Measurements from ENCODE around the gene OVCA2. TPM values are rescaled to one million over a fixed set of nuclear protein-coding genes. Genes with fewer than 3 reads are reported as not detected.
A peak's percentile ranks its signal among the peaks of the same experiment; 100 is the strongest.

The OVCA2 gene
- total and polyA plus RNA-seq, 2 donors (not counting 3 experiments of a cell fraction or from before 2014, with no cell fraction given) = 41.3 to 84.2 TPM

DNA sequence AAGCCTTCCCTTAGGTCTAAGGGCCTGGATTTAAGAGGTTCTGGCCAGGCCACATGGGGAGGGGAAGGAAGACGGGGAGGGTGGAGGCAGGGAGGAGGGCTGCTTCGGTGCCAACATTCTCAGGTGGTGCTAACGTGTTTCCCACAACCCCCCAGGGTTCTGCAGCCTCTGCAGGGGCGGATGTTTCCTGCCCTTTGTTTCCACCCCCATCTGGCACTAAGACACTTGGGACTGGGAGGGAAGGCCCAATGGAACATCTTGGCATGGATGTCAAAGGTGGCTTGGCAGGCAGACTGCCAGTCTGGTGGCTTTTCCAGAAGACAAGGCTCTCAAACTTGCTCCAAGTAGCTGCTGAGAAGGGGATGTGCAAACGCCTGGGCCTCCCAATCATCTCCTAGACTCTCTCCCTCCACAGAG, 25.8 kb downstream of the OVCA2 start:
- intact Hi-C loops (cut with micrococcal nuclease) = loop anchor here (1.0 kb wide), 2 partner anchors 105 to 125 kb away; no protein-coding TSS in a partner anchor
- ChIA-PET CTCF (interaction anchor here (0.9 to 17.2 kb wide), 10 partner anchors 9 to 177 kb away, joined by 3 to 455 read pairs (median 4); partner anchors contain the start of gene HIC1), POLR2A (interaction anchor here (1.1 to 1.8 kb wide), 3 partner anchors 9 to 177 kb away, joined by 3 to 4 read pairs (median 4); no protein-coding TSS in a partner anchor)
- H3K4me1 ChIP-seq (ENCODE audit: control insufficient read depth, extremely low read depth, insufficient read depth, low read length) = peaks cover 71% of the 10 kb centered on the region
- TF ChIP-seq POLR2A (IDR thresholded peaks at IDR 0.05; ENCODE audit: low read depth, low read length) = no peak
- TF ChIP-seq GATA2 (IDR thresholded peaks at IDR 0.05; ENCODE audit: insufficient read depth, insufficient read length, low read depth, low read length) = no peak
- TF ChIP-seq EZH2 (IDR thresholded peaks at IDR 0.05; ENCODE audit: borderline replicate concordance, low read depth, low read length, severe bottlenecking) = no peak
- TF ChIP-seq FOS (IDR thresholded peaks at IDR 0.05; ENCODE audit: borderline replicate concordance, insufficient read depth, low read length) = no peak
- TF ChIP-seq, protein P1, sequence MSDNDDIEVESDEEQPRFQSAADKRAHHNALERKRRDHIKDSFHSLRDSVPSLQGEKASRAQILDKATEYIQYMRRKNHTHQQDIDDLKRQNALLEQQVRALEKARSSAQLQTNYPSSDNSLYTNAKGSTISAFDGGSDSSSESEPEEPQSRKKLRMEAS (IDR thresholded peaks at IDR 0.05; ENCODE audit: insufficient read depth, insufficient read length) = no peak
- peak; percentile 84 for DNase-seq (ENCODE audit: low read depth, low spot score)
- peaks cover 8% of the 10 kb centered on the region for H3K79me2 ChIP-seq (ENCODE audit: control insufficient read depth, insufficient read depth, low read length)
- no peaks in the 10 kb centered on the region for H3K9me3 ChIP-seq (replicated peaks; ENCODE audit: control insufficient read depth, insufficient read depth, low read length)
- BruUV-seq (replicated peaks) = no TSS peak
- H3K36me3 ChIP-seq (ENCODE audit: control insufficient read depth in 2 of 2, extremely low read depth in 1 of 2, insufficient read depth in 2 of 2, low read length in 2 of 2) = peaks cover 0 to 6% of the 10 kb centered on the region in 2 experiments
- no peak overlapping the region for H3K4me3 ChIP-seq (replicated peaks in 1 of 3; ENCODE audit: insufficient read depth in 1 of 3, low read depth in 1 of 3, low read length in 3 of 3)
- H3K4me2 ChIP-seq (ENCODE audit: insufficient read depth, low read length) = no peak overlapping the region
- dilution Hi-C loops (cut with MboI; ENCODE audit: extremely low pct_ligation_motif_present, low sequenced_read_pairs) = no loop called here
- peak overlapping the region; percentile 40 for H3K9ac ChIP-seq (replicated peaks; ENCODE audit: extremely low read depth, insufficient read depth, low read length)
- FAIRE-seq = peak; percentile 75
- H3K9me1 ChIP-seq (replicated peaks; ENCODE audit: control insufficient read depth, extremely low read depth, insufficient read depth, low read length) = no peaks in the 10 kb centered on the region
- H4K20me1 ChIP-seq (replicated peaks; ENCODE audit: control insufficient read depth, extremely low read depth, insufficient read depth, low read length) = no peaks in the 10 kb centered on the region
- no peak overlapping the region for H2AFZ ChIP-seq (ENCODE audit: low read depth, low read length)
- H3K27me3 ChIP-seq (ENCODE audit: control insufficient read depth in 2 of 2, insufficient read depth in 2 of 2, low read length in 2 of 2) = no peaks in the 10 kb centered on the region
- peak overlapping the region; percentile 78 for H3K27ac ChIP-seq (ENCODE audit: insufficient read depth, low read depth, low read length)

DNA sequence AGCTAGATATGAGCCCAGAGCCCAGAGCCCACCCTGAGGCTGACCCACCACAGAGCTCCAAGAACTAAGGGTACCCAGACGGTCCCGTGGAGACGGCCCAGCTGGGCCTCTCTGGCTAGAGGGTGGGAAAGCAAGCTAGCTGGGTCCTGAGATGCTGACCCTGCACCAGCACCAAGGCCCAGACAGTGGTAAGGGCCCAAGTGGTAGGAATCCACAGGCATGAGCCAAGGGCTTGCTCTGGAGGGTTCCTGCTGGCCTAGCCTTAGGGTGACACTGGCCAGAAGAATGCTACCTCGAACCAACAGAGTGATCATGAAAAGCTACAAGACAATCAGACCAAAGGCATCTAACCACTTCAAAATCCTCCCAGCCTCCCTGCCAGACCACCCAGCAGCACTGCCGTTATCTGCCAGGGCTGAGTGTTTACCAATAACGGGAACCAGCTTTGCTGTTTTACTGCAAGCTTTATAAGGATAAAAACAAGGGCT, 26.3 kb downstream of the OVCA2 start:
- BruUV-seq (replicated peaks) = no TSS peak
- Histone ChIP-seq H3K36me3 (ENCODE audit: control insufficient read depth in 2 of 2, extremely low read depth in 1 of 2, insufficient read depth in 2 of 2, low read length in 2 of 2) (peaks cover 0 to 6% of the 10 kb centered on the region in 2 experiments), H2AFZ (ENCODE audit: low read depth, low read length) (no peak overlapping the region), H3K27ac (ENCODE audit: insufficient read depth, low read depth, low read length) (peak overlapping the region; percentile 78), H3K4me3 (replicated peaks in 1 of 3; ENCODE audit: insufficient read depth in 1 of 3, low read depth in 1 of 3, low read length in 3 of 3) (no peak overlapping the region), H3K9ac (replicated peaks; ENCODE audit: extremely low read depth, insufficient read depth, low read length) (peak overlapping the region; percentile 30), H3K9me1 (replicated peaks; ENCODE audit: control insufficient read depth, extremely low read depth, insufficient read depth, low read length) (no peaks in the 10 kb centered on the region), H3K27me3 (ENCODE audit: control insufficient read depth in 2 of 2, insufficient read depth in 2 of 2, low read length in 2 of 2) (no peaks in the 10 kb centered on the region), H3K9me3 (replicated peaks; ENCODE audit: control insufficient read depth, insufficient read depth, low read length) (no peaks in the 10 kb centered on the region), H4K20me1 (replicated peaks; ENCODE audit: control insufficient read depth, extremely low read depth, insufficient read depth, low read length) (no peaks in the 10 kb centered on the region), H3K79me2 (ENCODE audit: control insufficient read depth, insufficient read depth, low read length) (peaks cover 5% of the 10 kb centered on the region), H3K4me1 (ENCODE audit: control insufficient read depth, extremely low read depth, insufficient read depth, low read length) (peaks cover 70% of the 10 kb centered on the region), H3K4me2 (ENCODE audit: insufficient read depth, low read length) (no peak overlapping the region)
- CTCF ChIA-PET = interaction anchor here (0.8 to 17.2 kb wide), 13 partner anchors 13 to 177 kb away, joined by 3 to 455 read pairs (median 7); partner anchors contain the start of gene HIC1
- dilution Hi-C loops (cut with MboI; ENCODE audit: extremely low pct_ligation_motif_present, low sequenced_read_pairs) = no loop called here
- intact Hi-C loops (cut with micrococcal nuclease) = loop anchor here (1.0 kb wide), 1 partner anchor 104 kb away; no protein-coding TSS in a partner anchor
- DNase-seq (ENCODE audit: low read depth, low spot score) (no peak), FAIRE-seq (no peak)
- POLR2A ChIA-PET = interaction anchor here (1.1 to 1.8 kb wide), 3 partner anchors 10 to 177 kb away, joined by 3 to 4 read pairs (median 4); no protein-coding TSS in a partner anchor
- TF ChIP-seq POLR2AphosphoS5 (IDR thresholded peaks at IDR 0.05; ENCODE audit: insufficient read depth, low read depth, low read length) (no peak), MYC (IDR thresholded peaks at IDR 0.05; ENCODE audit: low read depth, low read length) (no peak), EZH2 (IDR thresholded peaks at IDR 0.05; ENCODE audit: borderline replicate concordance, low read depth, low read length, severe bottlenecking) (no peak), FOS (IDR thresholded peaks at IDR 0.05; ENCODE audit: borderline replicate concordance, insufficient read depth, low read length) (no peak), POLR2A (IDR thresholded peaks at IDR 0.05; ENCODE audit: low read depth, low read length) (no peak), JUN (IDR thresholded peaks at IDR 0.05; ENCODE audit: borderline replicate concordance, insufficient read depth, insufficient read length, low read depth) (no peak), GATA2 (IDR thresholded peaks at IDR 0.05; ENCODE audit: insufficient read depth, insufficient read length, low read depth, low read length) (no peak)
- TF ChIP-seq, protein P1 (IDR thresholded peaks at IDR 0.05; ENCODE audit: insufficient read depth, insufficient read length) = no peak
- TF ChIP-seq, protein P2, sequence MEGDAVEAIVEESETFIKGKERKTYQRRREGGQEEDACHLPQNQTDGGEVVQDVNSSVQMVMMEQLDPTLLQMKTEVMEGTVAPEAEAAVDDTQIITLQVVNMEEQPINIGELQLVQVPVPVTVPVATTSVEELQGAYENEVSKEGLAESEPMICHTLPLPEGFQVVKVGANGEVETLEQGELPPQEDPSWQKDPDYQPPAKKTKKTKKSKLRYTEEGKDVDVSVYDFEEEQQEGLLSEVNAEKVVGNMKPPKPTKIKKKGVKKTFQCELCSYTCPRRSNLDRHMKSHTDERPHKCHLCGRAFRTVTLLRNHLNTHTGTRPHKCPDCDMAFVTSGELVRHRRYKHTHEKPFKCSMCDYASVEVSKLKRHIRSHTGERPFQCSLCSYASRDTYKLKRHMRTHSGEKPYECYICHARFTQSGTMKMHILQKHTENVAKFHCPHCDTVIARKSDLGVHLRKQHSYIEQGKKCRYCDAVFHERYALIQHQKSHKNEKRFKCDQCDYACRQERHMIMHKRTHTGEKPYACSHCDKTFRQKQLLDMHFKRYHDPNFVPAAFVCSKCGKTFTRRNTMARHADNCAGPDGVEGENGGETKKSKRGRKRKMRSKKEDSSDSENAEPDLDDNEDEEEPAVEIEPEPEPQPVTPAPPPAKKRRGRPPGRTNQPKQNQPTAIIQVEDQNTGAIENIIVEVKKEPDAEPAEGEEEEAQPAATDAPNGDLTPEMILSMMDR (IDR thresholded peaks at IDR 0.05; ENCODE audit: extremely low read depth in 1 of 2, insufficient read depth in 1 of 2, low read depth in 1 of 2, low read length in 2 of 2) = no peak

Data from endothelial cell of umbilical vein (primary cell).